Ectodermal cell (in vitro differentiated cells): ENCODE data around the gene LPIN1.

Source experiments
- H3K27ac ChIP-seq: 2 replicates; pipeline ENCODE4 v1.7.0; 2013; ENCODE audit warnings: mild to moderate bottlenecking, low read depth, low read length; ENCODE audit not compliant: insufficient read depth, poor library complexity, severe bottlenecking
- H3K27me3 ChIP-seq: 2 replicates; pipeline ENCODE4 v1.7.0; 2013; ENCODE audit warnings: mild to moderate bottlenecking, low read length; ENCODE audit not compliant: insufficient read depth, control insufficient read depth, poor library complexity, severe bottlenecking
- H3K36me3 ChIP-seq: one replicate; pipeline ENCODE4 v1.7.0; 2013; ENCODE audit warnings: low read length; ENCODE audit not compliant: control insufficient read depth, insufficient read depth
- H3K4me1 ChIP-seq: one replicate; pipeline ENCODE4 v1.7.0; 2013; ENCODE audit warnings: low read length; ENCODE audit not compliant: control insufficient read depth, insufficient read depth
- H3K4me3 ChIP-seq: 2 replicates; pipeline ENCODE4 v1.7.0; 2013; ENCODE audit warnings: low read depth, low read length, control low read depth; ENCODE audit not compliant: insufficient read depth
- H3K9me3 ChIP-seq: 2 replicates; pipeline ENCODE4 v1.7.0; 2013; ENCODE audit warnings: mild to moderate bottlenecking, low read length, moderate library complexity; ENCODE audit not compliant: control insufficient read depth
- WGBS, 2 experiments: methylation state at CpG; one replicate each; pipeline ENCODE4 v1.1.7; 2013; ENCODE audit warnings: missing lambda C conversion rate in 2 of 2; 5-methylcytosine and 5-hydroxymethylcytosine counted together

Gene LPIN1

GRCh38 chr2:11829947-11830707 is 83.7 kb downstream of the LPIN1 start:
- Histone ChIP-seq H3K27me3 (no peaks in the 10 kb centered on the region), H3K27ac (no peak overlapping the region), H3K36me3 (peaks cover 2% of the 10 kb centered on the region), H3K4me3 (no peak overlapping the region), H3K9me3 (no peaks in the 10 kb centered on the region), H3K4me1 (peaks cover 16% of the 10 kb centered on the region)
- 18 to 24% methylated on average over 17 of the region's 17 CpGs for WGBS, 2 experiments

- peaks cover 16% of the 10 kb centered on the region for H3K4me1 ChIP-seq
- no peak overlapping the region for H3K27ac ChIP-seq
- H3K4me3 ChIP-seq: no peak overlapping the region
- no peaks in the 10 kb centered on the region for H3K9me3 ChIP-seq
- H3K27me3 ChIP-seq: no peaks in the 10 kb centered on the region
- 73 to 78% methylated on average over 4 of the region's 7 CpGs for WGBS, 2 experiments
- peaks cover 2% of the 10 kb centered on the region for H3K36me3 ChIP-seq
Observed at GRCh38 chr2:11830708-11831301, 84.4 kb downstream of the LPIN1 start.

GRCh38 chr2:11831415-11831814 is 85.0 kb downstream of the LPIN1 start:
- no peaks in the 10 kb centered on the region for H3K27me3 ChIP-seq
- H3K36me3 ChIP-seq: peaks cover 2% of the 10 kb centered on the region
- H3K27ac ChIP-seq: no peak overlapping the region
- H3K4me1 ChIP-seq: peaks cover 16% of the 10 kb centered on the region
- no peak overlapping the region for H3K4me3 ChIP-seq
- WGBS, 2 experiments: 98% methylated on average over 5 of the region's 5 CpGs
- H3K9me3 ChIP-seq: no peaks in the 10 kb centered on the region

- Histone ChIP-seq H3K36me3 (no peaks in the 10 kb centered on the region), H3K27ac (no peak overlapping the region), H3K9me3 (no peaks in the 10 kb centered on the region), H3K4me3 (no peak overlapping the region), H3K4me1 (peaks cover 16% of the 10 kb centered on the region), H3K27me3 (no peaks in the 10 kb centered on the region)
- WGBS, 2 experiments: 88 to 93% methylated on average over 5 of the region's 5 CpGs
Observed at GRCh38 chr2:11832531-11832930, 86.1 kb downstream of the LPIN1 start.

GRCh38 chr2:11833601-11834000 is 87.2 kb downstream of the LPIN1 start:
- 93 to 94% methylated on average over 6 of the region's 6 CpGs for WGBS, 2 experiments
- no peaks in the 10 kb centered on the region for H3K9me3 ChIP-seq
- H3K4me3 ChIP-seq: no peak overlapping the region
- no peaks in the 10 kb centered on the region for H3K27me3 ChIP-seq
- H3K36me3 ChIP-seq: no peaks in the 10 kb centered on the region
- H3K27ac ChIP-seq: no peak overlapping the region
- peaks cover 16% of the 10 kb centered on the region for H3K4me1 ChIP-seq

- WGBS, 2 experiments: 96 to 99% methylated on average over 4 of the region's 4 CpGs
- H3K4me3 ChIP-seq: no peak overlapping the region
- no peaks in the 10 kb centered on the region for H3K36me3 ChIP-seq
- H3K27me3 ChIP-seq: no peaks in the 10 kb centered on the region
- peaks cover 8% of the 10 kb centered on the region for H3K4me1 ChIP-seq
- H3K9me3 ChIP-seq: no peaks in the 10 kb centered on the region
- H3K27ac ChIP-seq: no peak overlapping the region
Observed at GRCh38 chr2:11835403-11835802, 89.0 kb downstream of the LPIN1 start.

GRCh38 chr2:11836647-11837219 is 90.3 kb downstream of the LPIN1 start:
- 81 to 83% methylated on average over 7 of the region's 7 CpGs for WGBS, 2 experiments
- Histone ChIP-seq H3K27ac (no peak overlapping the region), H3K9me3 (no peaks in the 10 kb centered on the region), H3K36me3 (no peaks in the 10 kb centered on the region), H3K4me3 (no peak overlapping the region), H3K4me1 (peaks cover 4% of the 10 kb centered on the region), H3K27me3 (no peaks in the 10 kb centered on the region)

- no peaks in the 10 kb centered on the region for H3K36me3 ChIP-seq
- no peak overlapping the region for H3K4me3 ChIP-seq
- no peaks in the 10 kb centered on the region for H3K27me3 ChIP-seq
- peaks cover 4% of the 10 kb centered on the region for H3K4me1 ChIP-seq
- H3K27ac ChIP-seq: no peak overlapping the region
- 90 to 91% methylated on average over 10 of the region's 10 CpGs for WGBS, 2 experiments
- no peaks in the 10 kb centered on the region for H3K9me3 ChIP-seq
Observed at GRCh38 chr2:11837875-11838734, 91.7 kb downstream of the LPIN1 start.

GRCh38 chr2:11839916-11840315 is 93.5 kb downstream of the LPIN1 start:
- H3K27me3 ChIP-seq: no peaks in the 10 kb centered on the region
- no peak overlapping the region for H3K27ac ChIP-seq
- 88 to 90% methylated on average over 4 of the region's 4 CpGs for WGBS, 2 experiments
- H3K36me3 ChIP-seq: no peaks in the 10 kb centered on the region
- H3K4me3 ChIP-seq: no peak overlapping the region
- no peaks in the 10 kb centered on the region for H3K9me3 ChIP-seq
- peaks cover 4% of the 10 kb centered on the region for H3K4me1 ChIP-seq

- Histone ChIP-seq H3K9me3 (no peaks in the 10 kb centered on the region), H3K4me1 (peaks cover 4% of the 10 kb centered on the region), H3K4me3 (no peak overlapping the region), H3K27ac (no peak overlapping the region), H3K27me3 (no peaks in the 10 kb centered on the region), H3K36me3 (no peaks in the 10 kb centered on the region)
- 89 to 94% methylated on average over 2 of the region's 2 CpGs for WGBS, 2 experiments
Observed at GRCh38 chr2:11842336-11842735, 95.9 kb downstream of the LPIN1 start.
